ENCODE data around the gene GNAQ. TPM values are rescaled to one million over a fixed set of nuclear protein-coding genes. Genes with fewer than 3 reads are reported as not detected.

GNAQ gene
- total RNA-seq, 1 donor from 2014 or later: 16.2 TPM

GRCh38 chr9:77916410-77916819, 115.2 kb downstream of the GNAQ start:
- H3K27ac ChIP-seq (ENCODE audit: low read depth, low read length): peak overlapping the region; percentile 31
- H3K9me3 ChIP-seq (ENCODE audit: control insufficient read depth in 3 of 3, low read length in 3 of 3): no peaks in the 10 kb centered on the region
- peaks cover 0 to 3% (median 0%) of the 10 kb centered on the region in 3 donors for H3K4me1 ChIP-seq (ENCODE audit: control insufficient read depth in 3 of 3, insufficient read depth in 3 of 3, low read length in 3 of 3)
- H3K27me3 ChIP-seq (ENCODE audit: control insufficient read depth in 3 of 3, insufficient read depth in 3 of 3, low read length in 3 of 3): no peaks in the 10 kb centered on the region
- peaks cover 0 to 4% (median 4%) of the 10 kb centered on the region in 3 donors for H3K36me3 ChIP-seq (ENCODE audit: control insufficient read depth in 3 of 3, insufficient read depth in 3 of 3, low read length in 3 of 3)
- H3K9ac ChIP-seq (ENCODE audit: low read depth in 1 of 3, low read length in 3 of 3): no peak overlapping the region
- H3K4me3 ChIP-seq (ENCODE audit: low read length in 3 of 3): no peak overlapping the region

DNA sequence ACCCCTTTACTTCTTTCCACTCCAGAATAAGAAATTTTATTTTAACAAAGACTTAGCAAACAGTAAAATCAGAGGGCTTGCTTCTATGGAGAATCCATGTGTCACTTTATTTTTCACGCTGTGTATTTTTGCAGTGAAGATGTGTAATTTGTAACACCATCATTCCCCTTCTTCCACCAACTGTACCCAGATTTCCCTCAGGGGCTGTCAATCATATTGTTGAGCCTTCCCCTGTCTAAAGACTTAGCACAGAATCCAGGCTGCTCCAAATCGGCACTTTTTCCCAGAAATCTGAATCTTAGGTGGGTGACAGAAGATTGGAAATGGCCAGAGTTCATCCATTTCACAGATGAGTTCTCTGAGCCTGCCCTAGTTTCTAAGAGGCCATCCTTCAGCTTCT, 115.9 kb downstream of the GNAQ start:
- H3K4me1 ChIP-seq (ENCODE audit: control insufficient read depth in 3 of 3, insufficient read depth in 3 of 3, low read length in 3 of 3): peaks cover 0 to 3% (median 0%) of the 10 kb centered on the region in 3 donors
- peaks cover 0 to 4% (median 0%) of the 10 kb centered on the region in 3 donors for H3K36me3 ChIP-seq (ENCODE audit: control insufficient read depth in 3 of 3, insufficient read depth in 3 of 3, low read length in 3 of 3)
- H3K9ac ChIP-seq (ENCODE audit: low read depth in 1 of 3, low read length in 3 of 3): no peak overlapping the region
- no peaks in the 10 kb centered on the region for H3K27me3 ChIP-seq (ENCODE audit: control insufficient read depth in 3 of 3, insufficient read depth in 3 of 3, low read length in 3 of 3)
- peak overlapping the region; percentile 31 for H3K27ac ChIP-seq (ENCODE audit: low read depth, low read length)
- no peak overlapping the region for H3K4me3 ChIP-seq (ENCODE audit: low read length in 3 of 3)
- H3K9me3 ChIP-seq (ENCODE audit: control insufficient read depth in 3 of 3, low read length in 3 of 3): no peaks in the 10 kb centered on the region

DNA sequence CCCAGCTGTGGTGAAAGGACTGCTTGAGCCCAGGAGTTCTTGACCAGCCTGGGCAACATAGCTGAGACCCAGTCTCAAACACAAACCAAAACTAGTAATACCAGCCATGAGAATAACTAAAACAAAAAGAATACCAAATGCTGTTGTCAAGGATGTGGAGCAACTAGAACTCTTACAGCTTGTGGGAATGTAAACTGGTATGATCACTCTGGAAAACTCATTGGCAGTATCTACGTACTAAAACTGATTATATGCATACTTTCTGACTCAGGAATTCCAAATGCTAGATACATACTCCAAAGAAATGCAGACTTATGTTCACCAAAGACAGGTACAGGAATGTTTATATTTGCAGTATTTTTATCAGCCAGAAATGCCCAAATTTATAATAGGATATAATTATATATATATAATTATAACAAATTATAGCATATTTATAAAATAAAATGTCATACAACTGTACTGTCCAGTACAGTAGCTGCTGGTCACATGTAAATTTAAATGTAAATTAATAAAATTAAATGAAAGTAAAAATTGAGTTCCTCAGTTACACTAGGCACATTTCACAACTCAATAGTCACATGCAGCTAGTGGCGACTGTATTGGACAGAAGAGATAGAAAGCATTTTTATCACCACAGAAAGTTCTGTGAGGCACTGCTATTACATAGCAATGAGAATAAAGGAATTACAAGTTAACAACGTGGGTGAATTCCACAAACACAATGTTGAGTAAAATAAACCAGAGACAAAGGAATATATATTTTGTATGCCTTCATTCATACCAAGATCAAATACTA, 118.5 kb downstream of the GNAQ start:
- Histone ChIP-seq H3K27ac (ENCODE audit: low read depth, low read length) (no peak overlapping the region), H3K4me1 (ENCODE audit: control insufficient read depth in 3 of 3, insufficient read depth in 3 of 3, low read length in 3 of 3) (peaks cover 0 to 3% (median under 1%) of the 10 kb centered on the region in 3 donors), H3K4me3 (ENCODE audit: low read length in 3 of 3) (no peak overlapping the region), H3K27me3 (ENCODE audit: control insufficient read depth in 3 of 3, insufficient read depth in 3 of 3, low read length in 3 of 3) (no peaks in the 10 kb centered on the region), H3K9me3 (ENCODE audit: control insufficient read depth in 3 of 3, low read length in 3 of 3) (no peaks in the 10 kb centered on the region), H3K9ac (ENCODE audit: low read depth in 1 of 3, low read length in 3 of 3) (no peak overlapping the region), H3K36me3 (ENCODE audit: control insufficient read depth in 3 of 3, insufficient read depth in 3 of 3, low read length in 3 of 3) (no peaks in the 10 kb centered on the region)

DNA sequence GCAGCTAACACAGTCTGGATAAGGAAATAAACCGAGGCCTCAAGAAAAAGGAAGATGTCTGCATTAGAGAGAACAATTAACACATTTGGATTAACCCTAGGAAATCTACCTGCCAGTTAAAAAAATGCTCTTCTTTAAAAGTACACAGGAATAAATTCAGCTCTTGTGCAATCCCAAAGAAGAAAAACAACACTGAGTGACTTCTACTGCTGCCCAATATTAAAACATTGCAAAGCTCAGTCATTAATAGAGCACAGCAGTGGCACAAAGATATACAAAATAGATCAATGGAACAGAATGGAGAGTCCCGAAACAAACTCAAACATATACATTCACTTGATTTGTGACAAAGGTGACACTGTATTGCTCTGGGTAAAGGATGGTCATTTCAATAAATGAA, 119.7 kb downstream of the GNAQ start:
- H3K4me1 ChIP-seq (ENCODE audit: control insufficient read depth in 3 of 3, insufficient read depth in 3 of 3, low read length in 3 of 3): peaks cover 2 to 12% (median 6%) of the 10 kb centered on the region in 3 donors
- H3K36me3 ChIP-seq (ENCODE audit: control insufficient read depth in 3 of 3, insufficient read depth in 3 of 3, low read length in 3 of 3): no peaks in the 10 kb centered on the region
- no peaks in the 10 kb centered on the region for H3K9me3 ChIP-seq (ENCODE audit: control insufficient read depth in 3 of 3, low read length in 3 of 3)
- no peak overlapping the region for H3K27ac ChIP-seq (ENCODE audit: low read depth, low read length)
- H3K9ac ChIP-seq (ENCODE audit: low read depth in 1 of 3, low read length in 3 of 3): no peak overlapping the region
- no peaks in the 10 kb centered on the region for H3K27me3 ChIP-seq (ENCODE audit: control insufficient read depth in 3 of 3, insufficient read depth in 3 of 3, low read length in 3 of 3)
- H3K4me3 ChIP-seq (ENCODE audit: low read length in 3 of 3): no peak overlapping the region

GRCh38 chr9:77910194-77910621, 121.4 kb downstream of the GNAQ start:
- Histone ChIP-seq H3K27ac (ENCODE audit: low read depth, low read length) (no peak overlapping the region), H3K27me3 (ENCODE audit: control insufficient read depth in 3 of 3, insufficient read depth in 3 of 3, low read length in 3 of 3) (no peaks in the 10 kb centered on the region), H3K9ac (ENCODE audit: low read depth in 1 of 3, low read length in 3 of 3) (no peak overlapping the region), H3K36me3 (ENCODE audit: control insufficient read depth in 3 of 3, insufficient read depth in 3 of 3, low read length in 3 of 3) (no peaks in the 10 kb centered on the region), H3K4me3 (ENCODE audit: low read length in 3 of 3) (no peak overlapping the region), H3K9me3 (ENCODE audit: control insufficient read depth in 3 of 3, low read length in 3 of 3) (no peaks in the 10 kb centered on the region), H3K4me1 (ENCODE audit: control insufficient read depth in 3 of 3, insufficient read depth in 3 of 3, low read length in 3 of 3) (peaks cover 2 to 12% (median 6%) of the 10 kb centered on the region in 3 donors)

- peaks cover 2 to 12% (median 6%) of the 10 kb centered on the region in 3 donors for H3K4me1 ChIP-seq (ENCODE audit: control insufficient read depth in 3 of 3, insufficient read depth in 3 of 3, low read length in 3 of 3)
- H3K4me3 ChIP-seq (ENCODE audit: low read length in 3 of 3): no peak overlapping the region
- no peak overlapping the region for H3K27ac ChIP-seq (ENCODE audit: low read depth, low read length)
- no peaks in the 10 kb centered on the region for H3K36me3 ChIP-seq (ENCODE audit: control insufficient read depth in 3 of 3, insufficient read depth in 3 of 3, low read length in 3 of 3)
- H3K9me3 ChIP-seq (ENCODE audit: control insufficient read depth in 3 of 3, low read length in 3 of 3): no peaks in the 10 kb centered on the region
- H3K9ac ChIP-seq (ENCODE audit: low read depth in 1 of 3, low read length in 3 of 3): no peak overlapping the region
- H3K27me3 ChIP-seq (ENCODE audit: control insufficient read depth in 3 of 3, insufficient read depth in 3 of 3, low read length in 3 of 3): no peaks in the 10 kb centered on the region
These were observed 122.3 kb downstream of the GNAQ start for GRCh38 chr9:77909306-77909705.

GRCh38 chr9:77908293-77908692, 123.3 kb downstream of the GNAQ start:
- Histone ChIP-seq H3K4me1 (ENCODE audit: control insufficient read depth in 3 of 3, insufficient read depth in 3 of 3, low read length in 3 of 3) (peaks cover 2 to 12% (median 6%) of the 10 kb centered on the region in 3 donors), H3K4me3 (ENCODE audit: low read length in 3 of 3) (no peak overlapping the region)

GRCh38 chr9:77907585-77907984, 124.0 kb downstream of the GNAQ start:
- Histone ChIP-seq H3K4me3 (ENCODE audit: low read length in 3 of 3) (no peak overlapping the region), H3K27ac (ENCODE audit: low read depth, low read length) (no peak overlapping the region), H3K9me3 (ENCODE audit: control insufficient read depth in 3 of 3, low read length in 3 of 3) (no peaks in the 10 kb centered on the region), H3K9ac (ENCODE audit: low read depth in 1 of 3, low read length in 3 of 3) (no peak overlapping the region), H3K27me3 (ENCODE audit: control insufficient read depth in 3 of 3, insufficient read depth in 3 of 3, low read length in 3 of 3) (no peaks in the 10 kb centered on the region), H3K4me1 (ENCODE audit: control insufficient read depth in 3 of 3, insufficient read depth in 3 of 3, low read length in 3 of 3) (peaks cover 2 to 12% (median 6%) of the 10 kb centered on the region in 3 donors), H3K36me3 (ENCODE audit: control insufficient read depth in 3 of 3, insufficient read depth in 3 of 3, low read length in 3 of 3) (no peaks in the 10 kb centered on the region)

More at GRCh38 chr9:77908293-77908692, 123.3 kb downstream of the GNAQ start:
- H3K9ac ChIP-seq (ENCODE audit: low read depth in 1 of 3, low read length in 3 of 3): no peak overlapping the region
- H3K27me3 ChIP-seq (ENCODE audit: control insufficient read depth in 3 of 3, insufficient read depth in 3 of 3, low read length in 3 of 3): no peaks in the 10 kb centered on the region
- no peaks in the 10 kb centered on the region for H3K36me3 ChIP-seq (ENCODE audit: control insufficient read depth in 3 of 3, insufficient read depth in 3 of 3, low read length in 3 of 3)
- no peak overlapping the region for H3K27ac ChIP-seq (ENCODE audit: low read depth, low read length)
- no peaks in the 10 kb centered on the region for H3K9me3 ChIP-seq (ENCODE audit: control insufficient read depth in 3 of 3, low read length in 3 of 3)

DNA sequence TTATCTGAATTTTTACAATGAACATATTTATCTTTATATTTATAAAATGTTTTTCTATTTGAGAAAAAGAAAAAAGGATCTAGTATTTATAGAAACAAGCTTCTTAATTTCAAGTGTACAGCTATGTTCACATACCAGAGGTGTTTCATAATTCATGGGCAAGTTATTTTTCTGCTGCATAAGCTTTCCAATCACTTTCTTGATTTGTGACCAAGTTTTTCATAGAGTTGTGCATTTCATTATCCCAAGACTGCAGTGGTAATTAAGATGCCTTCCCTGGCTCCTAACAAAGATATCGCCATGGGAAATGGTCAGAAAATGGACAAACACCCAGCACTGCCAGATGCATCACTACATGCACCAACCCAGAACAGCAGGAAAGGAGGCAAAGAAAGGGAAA, 124.6 kb downstream of the GNAQ start:
- Histone ChIP-seq H3K9me3 (ENCODE audit: control insufficient read depth in 3 of 3, low read length in 3 of 3) (no peaks in the 10 kb centered on the region), H3K27me3 (ENCODE audit: control insufficient read depth in 3 of 3, insufficient read depth in 3 of 3, low read length in 3 of 3) (no peaks in the 10 kb centered on the region), H3K4me3 (ENCODE audit: low read length in 3 of 3) (no peak overlapping the region), H3K4me1 (ENCODE audit: control insufficient read depth in 3 of 3, insufficient read depth in 3 of 3, low read length in 3 of 3) (peaks cover 2 to 12% (median 6%) of the 10 kb centered on the region in 3 donors), H3K27ac (ENCODE audit: low read depth, low read length) (no peak overlapping the region), H3K36me3 (ENCODE audit: control insufficient read depth in 3 of 3, insufficient read depth in 3 of 3, low read length in 3 of 3) (no peaks in the 10 kb centered on the region), H3K9ac (ENCODE audit: low read depth in 1 of 3, low read length in 3 of 3) (no peak overlapping the region)

GRCh38 chr9:77903666-77904285, 127.8 kb downstream of the GNAQ start:
- no peaks in the 10 kb centered on the region for H3K9me3 ChIP-seq (ENCODE audit: control insufficient read depth in 3 of 3, low read length in 3 of 3)
- H3K9ac ChIP-seq (ENCODE audit: low read depth in 1 of 3, low read length in 3 of 3): no peak overlapping the region
- H3K36me3 ChIP-seq (ENCODE audit: control insufficient read depth in 3 of 3, insufficient read depth in 3 of 3, low read length in 3 of 3): no peaks in the 10 kb centered on the region
- no peak overlapping the region for H3K4me3 ChIP-seq (ENCODE audit: low read length in 3 of 3)
- H3K27ac ChIP-seq (ENCODE audit: low read depth, low read length): no peak overlapping the region
- H3K4me1 ChIP-seq (ENCODE audit: control insufficient read depth in 3 of 3, insufficient read depth in 3 of 3, low read length in 3 of 3): peaks cover 2 to 12% (median 6%) of the 10 kb centered on the region in 3 donors
- H3K27me3 ChIP-seq (ENCODE audit: control insufficient read depth in 3 of 3, insufficient read depth in 3 of 3, low read length in 3 of 3): no peaks in the 10 kb centered on the region
